Measurements from ENCODE around the gene TIGIT.

GRCh38 chr3:114331007-114331406 is 37.2 kb downstream of the TIGIT start:
- TF ChIP-seq POLR2AphosphoS5 (IDR thresholded peaks at IDR 0.05) (no peak), CTCF (IDR thresholded peaks at IDR 0.05; ENCODE audit: poor library complexity, severe bottlenecking) (no peak), EZH2 (IDR thresholded peaks at IDR 0.05; ENCODE audit: borderline replicate concordance, insufficient read depth, low read length, poor library complexity, severe bottlenecking) (no peak)

Data from neural cell (in vitro differentiated cells).